ENCODE measurements around the gene VASH1. TPM values are rescaled to one million over a fixed set of nuclear protein-coding genes. Genes with fewer than 3 reads are reported as not detected.

Gene VASH1
- total and polyA plus RNA-seq, 2 of the 13 experiments (the other 11 are each of a cell fraction or from before 2014, with no cell fraction given) = 0.11 to 0.24 TPM

GRCh38 chr14:76832503-76832988, 71.3 kb downstream of the VASH1 start (continued):
- TF ChIP-seq POLR2G (IDR thresholded peaks at IDR 0.05; ENCODE audit: low read depth, low read length) = no peak
- no peak for TF ChIP-seq ZBTB39 (CRISPR knock-in tag; IDR thresholded peaks at IDR 0.05)
- TF ChIP-seq U2AF2 (IDR thresholded peaks at IDR 0.05; ENCODE audit: low read depth, low read length) = no peak
- TF ChIP-seq, protein P1, sequence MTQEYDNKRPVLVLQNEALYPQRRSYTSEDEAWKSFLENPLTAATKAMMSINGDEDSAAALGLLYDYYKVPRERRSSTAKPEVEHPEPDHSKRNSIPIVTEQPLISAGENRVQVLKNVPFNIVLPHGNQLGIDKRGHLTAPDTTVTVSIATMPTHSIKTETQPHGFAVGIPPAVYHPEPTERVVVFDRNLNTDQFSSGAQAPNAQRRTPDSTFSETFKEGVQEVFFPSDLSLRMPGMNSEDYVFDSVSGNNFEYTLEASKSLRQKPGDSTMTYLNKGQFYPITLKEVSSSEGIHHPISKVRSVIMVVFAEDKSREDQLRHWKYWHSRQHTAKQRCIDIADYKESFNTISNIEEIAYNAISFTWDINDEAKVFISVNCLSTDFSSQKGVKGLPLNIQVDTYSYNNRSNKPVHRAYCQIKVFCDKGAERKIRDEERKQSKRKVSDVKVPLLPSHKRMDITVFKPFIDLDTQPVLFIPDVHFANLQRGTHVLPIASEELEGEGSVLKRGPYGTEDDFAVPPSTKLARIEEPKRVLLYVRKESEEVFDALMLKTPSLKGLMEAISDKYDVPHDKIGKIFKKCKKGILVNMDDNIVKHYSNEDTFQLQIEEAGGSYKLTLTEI (CRISPR knock-in tag; conservative IDR thresholded peaks at IDR 0.05) = no peak
- no peak for TF ChIP-seq ZNF691 (CRISPR knock-in tag; IDR thresholded peaks at IDR 0.05; ENCODE audit: borderline replicate concordance, low read depth)
- no peak for TF ChIP-seq ATF6 (CRISPR knock-in tag; conservative IDR thresholded peaks at IDR 0.05)
- TF ChIP-seq PHF5A (CRISPR knock-in tag; IDR thresholded peaks at IDR 0.05; ENCODE audit: low read depth, unreplicated experiment) = no peak
- TF ChIP-seq POLR2A (IDR thresholded peaks at IDR 0.05; ENCODE audit: insufficient read depth in 1 of 2, low read depth in 2 of 2, low read length in 2 of 2) = no peak
- TF ChIP-seq ZNF350 (CRISPR knock-in tag; IDR thresholded peaks at IDR 0.05; ENCODE audit: borderline replicate concordance, low read depth) = no peak
- no peak for TF ChIP-seq REL (CRISPR knock-in tag; conservative IDR thresholded peaks at IDR 0.05)
- TF ChIP-seq, protein P2, sequence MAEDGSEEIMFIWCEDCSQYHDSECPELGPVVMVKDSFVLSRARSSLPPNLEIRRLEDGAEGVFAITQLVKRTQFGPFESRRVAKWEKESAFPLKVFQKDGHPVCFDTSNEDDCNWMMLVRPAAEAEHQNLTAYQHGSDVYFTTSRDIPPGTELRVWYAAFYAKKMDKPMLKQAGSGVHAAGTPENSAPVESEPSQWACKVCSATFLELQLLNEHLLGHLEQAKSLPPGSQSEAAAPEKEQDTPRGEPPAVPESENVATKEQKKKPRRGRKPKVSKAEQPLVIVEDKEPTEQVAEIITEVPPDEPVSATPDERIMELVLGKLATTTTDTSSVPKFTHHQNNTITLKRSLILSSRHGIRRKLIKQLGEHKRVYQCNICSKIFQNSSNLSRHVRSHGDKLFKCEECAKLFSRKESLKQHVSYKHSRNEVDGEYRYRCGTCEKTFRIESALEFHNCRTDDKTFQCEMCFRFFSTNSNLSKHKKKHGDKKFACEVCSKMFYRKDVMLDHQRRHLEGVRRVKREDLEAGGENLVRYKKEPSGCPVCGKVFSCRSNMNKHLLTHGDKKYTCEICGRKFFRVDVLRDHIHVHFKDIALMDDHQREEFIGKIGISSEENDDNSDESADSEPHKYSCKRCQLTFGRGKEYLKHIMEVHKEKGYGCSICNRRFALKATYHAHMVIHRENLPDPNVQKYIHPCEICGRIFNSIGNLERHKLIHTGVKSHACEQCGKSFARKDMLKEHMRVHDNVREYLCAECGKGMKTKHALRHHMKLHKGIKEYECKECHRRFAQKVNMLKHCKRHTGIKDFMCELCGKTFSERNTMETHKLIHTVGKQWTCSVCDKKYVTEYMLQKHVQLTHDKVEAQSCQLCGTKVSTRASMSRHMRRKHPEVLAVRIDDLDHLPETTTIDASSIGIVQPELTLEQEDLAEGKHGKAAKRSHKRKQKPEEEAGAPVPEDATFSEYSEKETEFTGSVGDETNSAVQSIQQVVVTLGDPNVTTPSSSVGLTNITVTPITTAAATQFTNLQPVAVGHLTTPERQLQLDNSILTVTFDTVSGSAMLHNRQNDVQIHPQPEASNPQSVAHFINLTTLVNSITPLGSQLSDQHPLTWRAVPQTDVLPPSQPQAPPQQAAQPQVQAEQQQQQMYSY (CRISPR knock-in tag; IDR thresholded peaks at IDR 0.05) = no peak
- TF ChIP-seq, protein P3, sequence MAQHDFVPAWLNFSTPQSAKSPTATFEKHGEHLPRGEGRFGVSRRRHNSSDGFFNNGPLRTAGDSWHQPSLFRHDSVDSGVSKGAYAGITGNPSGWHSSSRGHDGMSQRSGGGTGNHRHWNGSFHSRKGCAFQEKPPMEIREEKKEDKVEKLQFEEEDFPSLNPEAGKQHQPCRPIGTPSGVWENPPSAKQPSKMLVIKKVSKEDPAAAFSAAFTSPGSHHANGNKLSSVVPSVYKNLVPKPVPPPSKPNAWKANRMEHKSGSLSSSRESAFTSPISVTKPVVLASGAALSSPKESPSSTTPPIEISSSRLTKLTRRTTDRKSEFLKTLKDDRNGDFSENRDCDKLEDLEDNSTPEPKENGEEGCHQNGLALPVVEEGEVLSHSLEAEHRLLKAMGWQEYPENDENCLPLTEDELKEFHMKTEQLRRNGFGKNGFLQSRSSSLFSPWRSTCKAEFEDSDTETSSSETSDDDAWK (CRISPR knock-in tag; IDR thresholded peaks at IDR 0.05) = no peak
- no peak for TF ChIP-seq WIZ (CRISPR knock-in tag; IDR thresholded peaks at IDR 0.05)
- TF ChIP-seq, protein P4, sequence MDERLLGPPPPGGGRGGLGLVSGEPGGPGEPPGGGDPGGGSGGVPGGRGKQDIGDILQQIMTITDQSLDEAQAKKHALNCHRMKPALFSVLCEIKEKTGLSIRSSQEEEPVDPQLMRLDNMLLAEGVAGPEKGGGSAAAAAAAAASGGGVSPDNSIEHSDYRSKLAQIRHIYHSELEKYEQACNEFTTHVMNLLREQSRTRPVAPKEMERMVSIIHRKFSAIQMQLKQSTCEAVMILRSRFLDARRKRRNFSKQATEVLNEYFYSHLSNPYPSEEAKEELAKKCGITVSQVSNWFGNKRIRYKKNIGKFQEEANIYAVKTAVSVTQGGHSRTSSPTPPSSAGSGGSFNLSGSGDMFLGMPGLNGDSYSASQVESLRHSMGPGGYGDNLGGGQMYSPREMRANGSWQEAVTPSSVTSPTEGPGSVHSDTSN (CRISPR knock-in tag; IDR thresholded peaks at IDR 0.05) = no peak
- no peak for TF ChIP-seq EEA1 (CRISPR knock-in tag; IDR thresholded peaks at IDR 0.05; ENCODE audit: borderline replicate concordance)
